ENCODE data around the gene YJEFN3. TPM values are rescaled to one million over a fixed set of nuclear protein-coding genes. Genes with fewer than 3 reads are reported as not detected.

The YJEFN3 gene
- total RNA-seq, 1 experiment from 2014 or later = 11.1 TPM

DNA sequence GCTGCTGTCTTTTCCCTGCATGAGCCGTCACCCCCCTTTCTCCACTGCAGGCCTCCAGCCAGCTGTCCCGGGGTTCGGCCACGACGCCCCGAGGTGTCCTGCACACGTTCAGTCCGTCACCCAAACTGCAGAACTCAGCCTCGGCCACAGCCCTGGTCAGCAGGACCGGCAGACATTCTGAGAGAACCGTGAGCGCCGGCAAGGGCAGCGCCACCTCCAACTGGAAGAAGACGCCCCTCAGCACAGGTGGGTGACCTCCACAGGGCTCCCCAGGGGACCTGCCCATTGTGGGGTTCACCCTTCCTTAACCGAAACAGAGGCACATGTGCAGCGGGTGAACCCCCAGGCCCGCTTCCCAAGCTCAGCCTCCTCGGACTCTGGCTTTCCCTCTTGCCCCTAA lies 26.4 kb upstream of the YJEFN3 start:
- ATAC-seq (no peak), DNase-seq (ENCODE audit: low spot score) (no peak)
- H3K27me3 Mint-ChIP-seq (ENCODE audit: low read depth) = no peaks in the 10 kb centered on the region
- no peak overlapping the region for H3K4me3 Mint-ChIP-seq
- no peak overlapping the region for H3K27ac Mint-ChIP-seq
- no peaks in the 10 kb centered on the region for H3K4me1 Mint-ChIP-seq
- CTCF ChIA-PET = no interaction called here
- POLR2A ChIA-PET = no interaction called here
- H3K9me3 Mint-ChIP-seq = no peaks in the 10 kb centered on the region
- TF ChIP-seq, protein P1, sequence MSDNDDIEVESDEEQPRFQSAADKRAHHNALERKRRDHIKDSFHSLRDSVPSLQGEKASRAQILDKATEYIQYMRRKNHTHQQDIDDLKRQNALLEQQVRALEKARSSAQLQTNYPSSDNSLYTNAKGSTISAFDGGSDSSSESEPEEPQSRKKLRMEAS (CRISPR knock-in tag; IDR thresholded peaks at IDR 0.05) = no peak
- TF ChIP-seq, protein P2, sequence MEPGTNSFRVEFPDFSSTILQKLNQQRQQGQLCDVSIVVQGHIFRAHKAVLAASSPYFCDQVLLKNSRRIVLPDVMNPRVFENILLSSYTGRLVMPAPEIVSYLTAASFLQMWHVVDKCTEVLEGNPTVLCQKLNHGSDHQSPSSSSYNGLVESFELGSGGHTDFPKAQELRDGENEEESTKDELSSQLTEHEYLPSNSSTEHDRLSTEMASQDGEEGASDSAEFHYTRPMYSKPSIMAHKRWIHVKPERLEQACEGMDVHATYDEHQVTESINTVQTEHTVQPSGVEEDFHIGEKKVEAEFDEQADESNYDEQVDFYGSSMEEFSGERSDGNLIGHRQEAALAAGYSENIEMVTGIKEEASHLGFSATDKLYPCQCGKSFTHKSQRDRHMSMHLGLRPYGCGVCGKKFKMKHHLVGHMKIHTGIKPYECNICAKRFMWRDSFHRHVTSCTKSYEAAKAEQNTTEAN (CRISPR knock-in tag; IDR thresholded peaks at IDR 0.05) = no peak
- TF ChIP-seq ZNF121 (CRISPR knock-in tag; IDR thresholded peaks at IDR 0.05) = no peak
- TF ChIP-seq, protein P3, sequence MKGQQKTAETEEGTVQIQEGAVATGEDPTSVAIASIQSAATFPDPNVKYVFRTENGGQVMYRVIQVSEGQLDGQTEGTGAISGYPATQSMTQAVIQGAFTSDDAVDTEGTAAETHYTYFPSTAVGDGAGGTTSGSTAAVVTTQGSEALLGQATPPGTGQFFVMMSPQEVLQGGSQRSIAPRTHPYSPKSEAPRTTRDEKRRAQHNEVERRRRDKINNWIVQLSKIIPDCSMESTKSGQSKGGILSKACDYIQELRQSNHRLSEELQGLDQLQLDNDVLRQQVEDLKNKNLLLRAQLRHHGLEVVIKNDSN (CRISPR knock-in tag; IDR thresholded peaks at IDR 0.05) = no peak
- peaks cover 62% of the 10 kb centered on the region for H3K36me3 Mint-ChIP-seq

DNA sequence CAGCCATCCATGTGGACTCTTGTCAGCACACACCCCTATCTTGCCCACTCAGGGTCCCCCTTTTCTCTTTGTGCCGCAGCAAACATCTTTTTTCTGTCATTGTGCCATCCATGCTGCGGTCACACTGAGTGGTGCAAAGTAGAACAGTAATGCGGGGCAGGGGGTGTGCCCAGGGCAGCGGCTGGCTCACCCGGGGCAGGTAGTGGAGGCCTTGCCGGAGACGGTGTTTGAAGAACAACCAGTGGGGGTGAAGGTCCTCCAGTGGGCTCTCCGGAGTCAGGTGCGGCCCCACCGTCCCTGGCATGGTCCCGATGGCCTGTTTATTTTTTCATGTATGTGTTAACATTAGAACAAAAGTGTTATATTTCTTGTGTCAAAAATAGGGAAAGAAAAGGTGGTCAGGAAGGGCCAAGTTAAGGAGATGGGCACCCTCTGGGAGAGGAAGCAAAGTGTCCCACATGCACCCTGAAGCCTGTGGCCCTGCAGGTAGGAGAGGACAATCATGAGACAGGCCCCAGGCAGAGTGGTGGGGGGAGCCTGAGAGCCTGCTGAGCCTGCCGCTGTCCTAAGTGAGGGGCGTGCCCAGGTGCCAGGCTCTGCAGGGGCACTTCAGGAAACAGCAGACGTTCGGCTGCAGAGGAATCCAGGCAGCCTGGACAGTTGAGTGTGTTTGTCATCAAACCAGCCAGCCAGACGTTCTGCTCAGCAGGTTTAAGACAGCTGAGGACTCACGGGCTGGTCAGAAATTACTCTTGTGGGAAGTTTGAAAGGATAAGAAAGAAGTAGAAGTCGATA lies 25.7 kb upstream of the YJEFN3 start:
- no peak overlapping the region for H3K27ac Mint-ChIP-seq
- TF ChIP-seq SMAD3 (CRISPR knock-in tag; IDR thresholded peaks at IDR 0.05; ENCODE audit: borderline replicate concordance) = no peak
- TF ChIP-seq, protein P4, sequence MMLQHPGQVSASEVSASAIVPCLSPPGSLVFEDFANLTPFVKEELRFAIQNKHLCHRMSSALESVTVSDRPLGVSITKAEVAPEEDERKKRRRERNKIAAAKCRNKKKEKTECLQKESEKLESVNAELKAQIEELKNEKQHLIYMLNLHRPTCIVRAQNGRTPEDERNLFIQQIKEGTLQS (CRISPR knock-in tag; conservative IDR thresholded peaks at IDR 0.05) = no peak
- TF ChIP-seq FOXP1 (CRISPR knock-in tag; IDR thresholded peaks at IDR 0.05; ENCODE audit: borderline replicate concordance) = no peak
- TF ChIP-seq RORB (CRISPR knock-in tag; IDR thresholded peaks at IDR 0.05) = no peak
- TF ChIP-seq SMAD4 (CRISPR knock-in tag; IDR thresholded peaks at IDR 0.05) = no peak
- DNase-seq (ENCODE audit: low spot score) = no peak
- CTCF ChIA-PET = no interaction called here
- peaks cover 63% of the 10 kb centered on the region for H3K36me3 Mint-ChIP-seq
- no peak for ATAC-seq
- no peak overlapping the region for H3K4me3 Mint-ChIP-seq
- no peaks in the 10 kb centered on the region for H3K9me3 Mint-ChIP-seq
- no peaks in the 10 kb centered on the region; the same call in 1 of the 2 replicates for H3K4me1 Mint-ChIP-seq
- POLR2A ChIA-PET = no interaction called here
- no peaks in the 10 kb centered on the region for H3K27me3 Mint-ChIP-seq (ENCODE audit: low read depth)

DNA sequence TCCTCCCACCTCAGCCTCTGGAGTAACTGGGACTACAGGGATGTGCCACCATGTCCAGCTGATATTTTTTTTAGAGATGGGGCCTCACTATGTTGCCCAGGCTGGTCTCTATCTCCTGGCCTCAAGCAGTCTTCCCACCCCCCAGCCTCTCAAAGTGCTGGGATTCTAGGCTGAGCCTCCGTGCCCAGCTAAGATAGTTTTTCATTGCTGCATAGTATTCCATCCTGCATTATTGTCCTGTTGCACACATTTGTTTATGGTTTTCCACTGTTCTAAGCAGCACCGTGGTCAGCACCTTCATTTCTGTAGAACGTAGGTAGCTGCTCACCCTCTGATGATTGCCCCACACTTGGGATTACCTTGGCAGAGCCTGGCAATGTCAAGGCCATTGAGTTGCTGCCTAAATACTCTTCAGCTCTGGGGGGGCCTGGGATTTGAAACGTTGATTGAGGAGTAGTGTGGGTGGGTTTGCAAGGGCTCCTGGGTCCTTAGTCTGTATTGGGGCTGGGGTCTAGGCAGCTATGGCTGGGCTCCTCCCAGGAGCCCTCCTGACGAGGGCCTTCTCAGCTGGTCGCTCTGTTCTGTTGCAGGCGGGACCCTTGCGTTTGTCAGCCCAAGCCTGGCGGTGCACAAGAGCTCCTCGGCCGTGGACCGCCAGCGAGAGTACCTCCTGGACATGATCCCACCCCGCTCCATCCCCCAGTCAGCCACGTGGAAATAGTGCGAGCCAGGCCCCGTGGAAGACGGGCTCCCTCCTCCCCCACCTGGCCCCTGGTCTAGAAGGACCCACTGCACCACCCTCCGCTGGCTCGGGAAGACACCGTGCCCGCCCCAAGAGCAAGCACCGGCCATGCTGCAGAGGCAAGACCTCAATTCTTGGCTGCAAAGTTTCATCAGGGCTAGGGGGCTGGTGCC lies 23.7 kb upstream of the YJEFN3 start:
- Mint-ChIP-seq H3K27ac (no peak overlapping the region), H3K27me3 (ENCODE audit: low read depth) (no peaks in the 10 kb centered on the region), H3K4me1 (no peaks in the 10 kb centered on the region; the same call in 1 of the 2 replicates), H3K36me3 (peaks cover 55% of the 10 kb centered on the region), H3K9me3 (no peaks in the 10 kb centered on the region), H3K4me3 (no peak overlapping the region)
- DNase-seq (ENCODE audit: low spot score) (no peak), ATAC-seq (no peak)
- ChIA-PET POLR2A (no interaction called here), CTCF (no interaction called here)
- TF ChIP-seq, protein P5, sequence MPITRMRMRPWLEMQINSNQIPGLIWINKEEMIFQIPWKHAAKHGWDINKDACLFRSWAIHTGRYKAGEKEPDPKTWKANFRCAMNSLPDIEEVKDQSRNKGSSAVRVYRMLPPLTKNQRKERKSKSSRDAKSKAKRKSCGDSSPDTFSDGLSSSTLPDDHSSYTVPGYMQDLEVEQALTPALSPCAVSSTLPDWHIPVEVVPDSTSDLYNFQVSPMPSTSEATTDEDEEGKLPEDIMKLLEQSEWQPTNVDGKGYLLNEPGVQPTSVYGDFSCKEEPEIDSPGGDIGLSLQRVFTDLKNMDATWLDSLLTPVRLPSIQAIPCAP (CRISPR knock-in tag; IDR thresholded peaks at IDR 0.05) = no peak
- TF ChIP-seq FOXK1 (CRISPR knock-in tag; IDR thresholded peaks at IDR 0.05) = no peak
- no peak for TF ChIP-seq MYBL2 (CRISPR knock-in tag; IDR thresholded peaks at IDR 0.05)
- TF ChIP-seq, protein P6, sequence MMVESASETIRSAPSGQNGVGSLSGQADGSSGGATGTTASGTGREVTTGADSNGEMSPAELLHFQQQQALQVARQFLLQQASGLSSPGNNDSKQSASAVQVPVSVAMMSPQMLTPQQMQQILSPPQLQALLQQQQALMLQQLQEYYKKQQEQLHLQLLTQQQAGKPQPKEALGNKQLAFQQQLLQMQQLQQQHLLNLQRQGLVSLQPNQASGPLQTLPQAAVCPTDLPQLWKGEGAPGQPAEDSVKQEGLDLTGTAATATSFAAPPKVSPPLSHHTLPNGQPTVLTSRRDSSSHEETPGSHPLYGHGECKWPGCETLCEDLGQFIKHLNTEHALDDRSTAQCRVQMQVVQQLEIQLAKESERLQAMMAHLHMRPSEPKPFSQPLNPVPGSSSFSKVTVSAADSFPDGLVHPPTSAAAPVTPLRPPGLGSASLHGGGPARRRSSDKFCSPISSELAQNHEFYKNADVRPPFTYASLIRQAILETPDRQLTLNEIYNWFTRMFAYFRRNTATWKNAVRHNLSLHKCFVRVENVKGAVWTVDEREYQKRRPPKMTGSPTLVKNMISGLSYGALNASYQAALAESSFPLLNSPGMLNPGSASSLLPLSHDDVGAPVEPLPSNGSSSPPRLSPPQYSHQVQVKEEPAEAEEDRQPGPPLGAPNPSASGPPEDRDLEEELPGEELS (CRISPR knock-in tag; IDR thresholded peaks at IDR 0.05) = no peak
- TF ChIP-seq SMAD3 (CRISPR knock-in tag; IDR thresholded peaks at IDR 0.05; ENCODE audit: borderline replicate concordance) = no peak
- TF ChIP-seq, protein P7, sequence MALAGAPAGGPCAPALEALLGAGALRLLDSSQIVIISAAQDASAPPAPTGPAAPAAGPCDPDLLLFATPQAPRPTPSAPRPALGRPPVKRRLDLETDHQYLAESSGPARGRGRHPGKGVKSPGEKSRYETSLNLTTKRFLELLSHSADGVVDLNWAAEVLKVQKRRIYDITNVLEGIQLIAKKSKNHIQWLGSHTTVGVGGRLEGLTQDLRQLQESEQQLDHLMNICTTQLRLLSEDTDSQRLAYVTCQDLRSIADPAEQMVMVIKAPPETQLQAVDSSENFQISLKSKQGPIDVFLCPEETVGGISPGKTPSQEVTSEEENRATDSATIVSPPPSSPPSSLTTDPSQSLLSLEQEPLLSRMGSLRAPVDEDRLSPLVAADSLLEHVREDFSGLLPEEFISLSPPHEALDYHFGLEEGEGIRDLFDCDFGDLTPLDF (CRISPR knock-in tag; IDR thresholded peaks at IDR 0.05) = no peak
- TF ChIP-seq ZNF121 (CRISPR knock-in tag; IDR thresholded peaks at IDR 0.05) = no peak
- TF ChIP-seq, protein P8, sequence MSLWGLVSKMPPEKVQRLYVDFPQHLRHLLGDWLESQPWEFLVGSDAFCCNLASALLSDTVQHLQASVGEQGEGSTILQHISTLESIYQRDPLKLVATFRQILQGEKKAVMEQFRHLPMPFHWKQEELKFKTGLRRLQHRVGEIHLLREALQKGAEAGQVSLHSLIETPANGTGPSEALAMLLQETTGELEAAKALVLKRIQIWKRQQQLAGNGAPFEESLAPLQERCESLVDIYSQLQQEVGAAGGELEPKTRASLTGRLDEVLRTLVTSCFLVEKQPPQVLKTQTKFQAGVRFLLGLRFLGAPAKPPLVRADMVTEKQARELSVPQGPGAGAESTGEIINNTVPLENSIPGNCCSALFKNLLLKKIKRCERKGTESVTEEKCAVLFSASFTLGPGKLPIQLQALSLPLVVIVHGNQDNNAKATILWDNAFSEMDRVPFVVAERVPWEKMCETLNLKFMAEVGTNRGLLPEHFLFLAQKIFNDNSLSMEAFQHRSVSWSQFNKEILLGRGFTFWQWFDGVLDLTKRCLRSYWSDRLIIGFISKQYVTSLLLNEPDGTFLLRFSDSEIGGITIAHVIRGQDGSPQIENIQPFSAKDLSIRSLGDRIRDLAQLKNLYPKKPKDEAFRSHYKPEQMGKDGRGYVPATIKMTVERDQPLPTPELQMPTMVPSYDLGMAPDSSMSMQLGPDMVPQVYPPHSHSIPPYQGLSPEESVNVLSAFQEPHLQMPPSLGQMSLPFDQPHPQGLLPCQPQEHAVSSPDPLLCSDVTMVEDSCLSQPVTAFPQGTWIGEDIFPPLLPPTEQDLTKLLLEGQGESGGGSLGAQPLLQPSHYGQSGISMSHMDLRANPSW (CRISPR knock-in tag; conservative IDR thresholded peaks at IDR 0.05; ENCODE audit: low read depth) = no peak
- TF ChIP-seq ZNF416 (CRISPR knock-in tag; IDR thresholded peaks at IDR 0.05) = no peak
- TF ChIP-seq, protein P3 (CRISPR knock-in tag; IDR thresholded peaks at IDR 0.05) = no peak
